Mesothelial cell of epicardium (in vitro differentiated cells): ENCODE measurements around the gene ANKRD1. TPM values are rescaled to one million over a fixed set of nuclear protein-coding genes. Genes with fewer than 3 reads are reported as not detected.

Experiments used
- DNase-seq, 2 experiments: peaks; one replicate each; pipeline ENCODE4 v3.0.0; 2021; ENCODE audit warnings: low spot score in 2 of 2; ENCODE audit not compliant: unreplicated experiment in 2 of 2
- H3K27ac Mint-ChIP-seq: 2 replicates; pipeline ENCODE4 v1.8.0; 2021; ENCODE audit warnings: mixed read lengths
- H3K27me3 Mint-ChIP-seq: 2 replicates; pipeline ENCODE4 v1.8.0; 2021; ENCODE audit warnings: low read depth, mixed read lengths
- H3K36me3 Mint-ChIP-seq: 2 replicates; pipeline ENCODE4 v1.8.0; 2021; ENCODE audit warnings: mixed read lengths
- H3K4me1 Mint-ChIP-seq: 2 replicates; pipeline ENCODE4 v1.8.0; 2021; ENCODE audit warnings: mixed read lengths
- H3K4me3 Mint-ChIP-seq: 2 replicates; pipeline ENCODE4 v1.8.0; 2021; ENCODE audit warnings: mild to moderate bottlenecking, moderate library complexity, mixed read lengths
- H3K9me3 Mint-ChIP-seq: 2 replicates; pipeline ENCODE4 v1.8.0; 2021; ENCODE audit warnings: mixed read lengths
- CTCF ChIP-seq: fragments of 200-600 bp; sonication (generic); IDR thresholded peaks from one replicate; pipeline ENCODE4 v1.5.0; 2021; ENCODE audit warnings: antibody characterized with exemption; ENCODE audit not compliant: unreplicated experiment
- total RNA-seq: library from RNA; stranded (reverse); gene quantifications from 3 replicates; pipeline ENCODE4 v1.2.1, GENCODE V29; 2021

Gene ANKRD1
- total RNA-seq, 1 donor from 2014 or later = 5.2 TPM

- DNase-seq = no peak
- no peak overlapping the region for H3K4me3 Mint-ChIP-seq
- no peaks in the 10 kb centered on the region for H3K36me3 Mint-ChIP-seq
- H3K27ac Mint-ChIP-seq = no peak overlapping the region
- no peaks in the 10 kb centered on the region for H3K27me3 Mint-ChIP-seq
- no peak for TF ChIP-seq CTCF
- peaks cover 34% of the 10 kb centered on the region for H3K4me1 Mint-ChIP-seq
- H3K9me3 Mint-ChIP-seq = no peaks in the 10 kb centered on the region
Observed at GRCh38 chr10:90925079-90926029, 4.5 kb upstream of the ANKRD1 start.

- DNase-seq = no peak
- H3K27ac Mint-ChIP-seq = no peak overlapping the region
- H3K4me1 Mint-ChIP-seq = peaks cover 34% of the 10 kb centered on the region
- no peak for TF ChIP-seq CTCF
- no peaks in the 10 kb centered on the region for H3K36me3 Mint-ChIP-seq
- no peaks in the 10 kb centered on the region for H3K27me3 Mint-ChIP-seq
- H3K9me3 Mint-ChIP-seq = no peaks in the 10 kb centered on the region
- no peak overlapping the region for H3K4me3 Mint-ChIP-seq
Observed at GRCh38 chr10:90924552-90924951, 3.7 kb upstream of the ANKRD1 start.

- Mint-ChIP-seq H3K4me3 (no peak overlapping the region), H3K4me1 (peaks cover 32% of the 10 kb centered on the region), H3K27me3 (no peaks in the 10 kb centered on the region), H3K9me3 (no peaks in the 10 kb centered on the region), H3K36me3 (no peaks in the 10 kb centered on the region), H3K27ac (no peak overlapping the region)
- no peak for TF ChIP-seq CTCF
- no peak for DNase-seq
Observed at GRCh38 chr10:90923111-90923731, 2.3 kb upstream of the ANKRD1 start.

GRCh38 chr10:90921906-90922305 is 1.0 kb upstream of the ANKRD1 start:
- Mint-ChIP-seq H3K36me3 (no peaks in the 10 kb centered on the region), H3K4me1 (peaks cover 40% of the 10 kb centered on the region), H3K27me3 (no peaks in the 10 kb centered on the region), H3K9me3 (no peaks in the 10 kb centered on the region), H3K4me3 (no peak overlapping the region), H3K27ac (peak overlapping the region; percentile 47)
- no peak for TF ChIP-seq CTCF
- DNase-seq = no peak

GRCh38 chr10:90919683-90920574 is 958 bp downstream of the ANKRD1 start:
- DNase-seq = no peak
- TF ChIP-seq CTCF = no peak
- H3K9me3 Mint-ChIP-seq = no peaks in the 10 kb centered on the region
- no peaks in the 10 kb centered on the region for H3K27me3 Mint-ChIP-seq
- peak overlapping the region; percentile 95 for H3K27ac Mint-ChIP-seq
- no peaks in the 10 kb centered on the region for H3K36me3 Mint-ChIP-seq
- H3K4me1 Mint-ChIP-seq = peaks cover 43% of the 10 kb centered on the region
- peak overlapping the region; percentile 39 for H3K4me3 Mint-ChIP-seq
